ENCODE results near the gene ZC3H18.
"Not testable (repeated sequence)": the region's sequence is repeated elsewhere in the genome, so short reads cannot be mapped to it uniquely, and the experiment has no call there.

Gene ZC3H18

GRCh38 chr16:88595921-88596320, 25.7 kb downstream of the ZC3H18 start:
- no peak for DNase-seq (ENCODE audit: low read depth in 1 of 2, low spot score in 1 of 2)
- TF ChIP-seq JUND (IDR thresholded peaks at IDR 0.05; ENCODE audit: low read depth): no peak
- in situ Hi-C loops (cut with HindIII; ENCODE audit: low pct_unique_long_range_greater_than_20kb, low sequenced_read_pairs): no loop called here

DNA sequence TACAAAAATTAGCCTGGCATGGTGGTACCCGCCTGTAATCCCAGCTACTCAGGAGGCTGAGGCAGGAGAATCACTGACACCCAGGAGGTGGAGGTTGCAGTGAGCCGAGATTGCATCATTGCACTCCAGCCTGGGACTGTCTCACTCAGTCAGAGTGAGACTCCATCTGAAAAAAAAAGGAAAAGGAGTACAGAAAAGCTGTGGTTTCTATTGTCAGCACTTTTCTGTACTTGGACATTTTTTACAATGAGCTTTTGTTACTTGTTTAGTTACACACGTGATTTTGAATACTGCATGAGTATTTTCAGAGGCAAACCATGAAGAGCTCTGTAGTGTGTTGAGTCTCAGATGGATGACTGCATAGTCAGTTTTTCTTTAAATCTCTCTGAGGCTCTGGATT, 26.3 kb downstream of the ZC3H18 start:
- DNase-seq (ENCODE audit: low read depth in 1 of 2, low spot score in 1 of 2): no peak
- no peak for TF ChIP-seq JUND (IDR thresholded peaks at IDR 0.05; ENCODE audit: low read depth)
- in situ Hi-C loops (cut with HindIII; ENCODE audit: low pct_unique_long_range_greater_than_20kb, low sequenced_read_pairs): no loop called here

- no peak for DNase-seq (ENCODE audit: low read depth in 1 of 2, low spot score in 1 of 2)
- no peak for TF ChIP-seq JUND (IDR thresholded peaks at IDR 0.05; ENCODE audit: low read depth)
- in situ Hi-C loops (cut with HindIII; ENCODE audit: low pct_unique_long_range_greater_than_20kb, low sequenced_read_pairs): no loop called here
Measured at GRCh38 chr16:88597856-88598491, 27.8 kb downstream of the ZC3H18 start.

GRCh38 chr16:88599092-88599733, 29.0 kb downstream of the ZC3H18 start:
- in situ Hi-C loops (cut with HindIII; ENCODE audit: low pct_unique_long_range_greater_than_20kb, low sequenced_read_pairs): no loop called here
- no peak for TF ChIP-seq JUND (IDR thresholded peaks at IDR 0.05; ENCODE audit: low read depth)
- no peak for DNase-seq (ENCODE audit: low read depth in 1 of 2, low spot score in 1 of 2)

- no peak for DNase-seq (ENCODE audit: low read depth in 1 of 2, low spot score in 1 of 2)
- no peak for TF ChIP-seq JUND (IDR thresholded peaks at IDR 0.05; ENCODE audit: low read depth)
- in situ Hi-C loops (cut with HindIII; ENCODE audit: low pct_unique_long_range_greater_than_20kb, low sequenced_read_pairs): no loop called here
Measured at GRCh38 chr16:88599825-88600538, 29.8 kb downstream of the ZC3H18 start.

DNA sequence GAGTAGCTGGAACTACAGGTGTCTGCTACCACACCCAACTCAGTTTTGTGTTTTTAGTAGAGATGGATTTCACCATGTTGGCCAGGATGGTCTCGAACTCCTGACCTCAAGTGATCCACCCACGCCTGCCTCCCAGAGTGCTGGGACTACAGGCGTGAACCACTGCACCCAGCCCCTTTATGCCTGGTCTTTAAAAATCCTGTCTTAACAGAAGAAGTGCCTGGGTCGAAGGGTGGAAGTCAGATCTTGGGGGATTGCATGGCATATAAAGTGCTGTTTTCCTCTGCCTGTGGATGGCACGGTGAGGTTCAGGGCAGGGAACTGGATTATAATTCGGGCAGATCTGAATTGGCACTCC, 30.3 kb downstream of the ZC3H18 start:
- TF ChIP-seq JUND (IDR thresholded peaks at IDR 0.05; ENCODE audit: low read depth): no peak
- in situ Hi-C loops (cut with HindIII; ENCODE audit: low pct_unique_long_range_greater_than_20kb, low sequenced_read_pairs): no loop called here
- no peak for DNase-seq (ENCODE audit: low read depth in 1 of 2, low spot score in 1 of 2)

DNA sequence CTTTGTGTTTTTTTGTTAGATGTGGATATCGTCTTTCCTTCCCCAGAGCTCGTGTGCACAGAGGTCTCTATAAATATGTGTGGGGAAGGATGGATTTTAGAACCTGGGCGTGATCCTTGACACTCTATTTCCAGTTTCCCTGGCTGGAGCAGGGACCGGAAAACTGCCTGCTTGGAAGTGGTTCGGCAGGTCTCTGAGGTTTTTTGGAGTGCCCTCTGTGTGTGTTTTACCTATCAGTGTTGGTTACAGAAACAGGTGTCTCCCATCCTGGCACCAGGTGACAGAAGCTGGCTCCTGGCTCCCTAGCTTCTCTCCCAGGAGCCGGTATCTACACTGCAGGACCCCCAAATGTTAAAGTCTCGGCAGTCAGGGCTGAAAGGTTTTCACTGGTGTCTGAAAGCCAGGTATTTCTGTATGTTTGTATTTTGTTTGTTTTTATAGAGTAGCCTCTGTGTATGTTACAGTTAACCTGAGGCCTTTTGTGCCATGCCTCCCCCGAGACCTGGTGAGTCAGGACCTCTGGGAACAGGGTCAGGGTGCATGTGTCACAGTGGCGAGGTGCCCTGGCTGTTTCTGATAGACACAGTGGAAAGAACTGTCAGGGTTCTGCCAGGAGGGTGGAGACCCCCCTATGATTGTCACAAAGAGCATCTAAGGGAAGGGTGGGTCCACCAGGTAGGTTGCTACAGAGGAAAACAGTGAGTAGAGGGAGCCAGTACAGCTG, 31.3 kb downstream of the ZC3H18 start:
- in situ Hi-C loops (cut with HindIII; ENCODE audit: low pct_unique_long_range_greater_than_20kb, low sequenced_read_pairs): no loop called here
- TF ChIP-seq JUND (IDR thresholded peaks at IDR 0.05; ENCODE audit: low read depth): no peak
- no peak for DNase-seq (ENCODE audit: low read depth in 1 of 2, low spot score in 1 of 2)

- no peak for TF ChIP-seq JUND (IDR thresholded peaks at IDR 0.05; ENCODE audit: low read depth)
- in situ Hi-C loops (cut with HindIII; ENCODE audit: low pct_unique_long_range_greater_than_20kb, low sequenced_read_pairs): no loop called here
- no peak for DNase-seq (ENCODE audit: low read depth in 1 of 2, low spot score in 1 of 2)
Measured at GRCh38 chr16:88602091-88602490, 31.9 kb downstream of the ZC3H18 start.

DNA sequence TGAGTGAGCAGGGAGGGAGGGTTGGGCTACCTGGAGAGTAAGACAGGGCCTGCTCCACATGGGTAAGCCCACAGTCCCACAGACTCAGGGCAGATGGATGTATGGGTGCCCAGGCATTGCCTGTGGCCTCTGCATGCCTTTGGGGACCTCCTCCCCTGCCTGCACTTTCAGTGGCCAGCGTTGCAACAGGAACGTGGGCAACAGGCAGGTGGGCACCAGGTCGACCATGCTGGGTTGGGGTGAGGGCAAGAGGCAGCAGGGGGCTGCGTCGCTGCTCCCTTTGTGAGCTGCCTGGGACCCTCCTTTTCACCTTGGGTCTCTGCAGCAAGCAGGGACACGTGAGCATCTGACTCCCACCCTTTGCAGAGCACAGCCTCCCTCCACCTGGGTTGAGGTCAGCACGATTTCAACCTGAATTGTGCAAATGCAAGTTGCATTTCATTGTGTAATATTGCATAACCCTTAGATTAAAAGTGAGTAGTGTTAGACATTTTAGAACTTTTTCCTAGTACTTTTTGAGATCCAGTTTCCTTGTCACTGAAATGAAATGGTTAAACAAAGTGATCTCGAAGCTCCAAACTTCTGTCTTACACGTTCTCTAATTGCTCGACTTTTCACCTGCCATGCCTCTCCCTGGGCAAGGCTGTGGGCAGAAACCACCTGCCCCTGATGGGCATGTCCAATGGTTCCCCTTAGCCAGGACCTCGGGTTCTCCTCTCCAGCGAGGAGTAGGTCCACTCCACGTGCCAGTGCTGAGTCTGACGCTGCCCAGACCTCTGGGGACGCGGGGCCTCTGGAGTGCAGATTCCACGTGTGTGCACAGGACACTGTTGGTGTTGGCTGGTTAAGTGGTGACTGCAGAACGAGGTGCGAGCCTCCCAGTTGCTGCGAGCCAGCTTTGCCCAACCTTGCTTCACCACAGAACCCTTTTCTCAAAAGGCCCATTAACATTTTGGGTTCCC, 35.3 kb downstream of the ZC3H18 start:
- no peak for TF ChIP-seq JUND (IDR thresholded peaks at IDR 0.05; ENCODE audit: low read depth)
- no peak for DNase-seq (ENCODE audit: low read depth in 1 of 2, low spot score in 1 of 2)
- in situ Hi-C loops (cut with HindIII; ENCODE audit: low pct_unique_long_range_greater_than_20kb, low sequenced_read_pairs): no loop called here

DNA sequence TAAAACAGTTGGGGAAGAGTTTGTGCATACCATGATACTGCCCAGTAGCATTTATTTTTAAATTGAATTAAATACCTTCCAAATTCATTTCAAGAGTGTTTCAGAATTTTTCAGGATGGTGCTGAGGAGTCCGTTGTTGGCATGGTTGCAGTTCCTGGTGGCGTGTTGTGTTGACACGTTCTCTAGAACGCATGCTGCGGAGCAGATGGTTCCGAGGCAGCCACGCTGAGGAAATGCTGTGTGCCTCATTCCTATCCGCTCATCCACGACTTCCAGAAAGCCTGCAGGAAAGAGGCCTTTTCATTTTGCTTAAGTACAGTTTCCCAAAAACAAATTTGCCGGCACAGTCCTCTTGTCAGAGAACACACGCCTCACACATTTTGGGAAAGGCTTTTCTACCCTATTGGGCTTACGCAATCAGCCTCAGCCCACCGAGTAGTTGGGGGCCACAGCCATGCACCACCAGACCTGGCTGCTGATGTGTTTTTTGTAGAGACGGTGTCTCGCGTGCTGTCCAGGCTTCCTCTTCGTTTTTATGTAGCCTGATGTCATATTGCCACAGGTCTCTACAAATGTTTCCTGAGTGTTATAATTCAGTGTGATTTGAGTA, 36.0 kb downstream of the ZC3H18 start:
- TF ChIP-seq JUND (IDR thresholded peaks at IDR 0.05; ENCODE audit: low read depth): no peak
- DNase-seq (ENCODE audit: low read depth in 1 of 2, low spot score in 1 of 2): no peak
- in situ Hi-C loops (cut with HindIII; ENCODE audit: low pct_unique_long_range_greater_than_20kb, low sequenced_read_pairs): no loop called here

GRCh38 chr16:88608076-88608475, 37.9 kb downstream of the ZC3H18 start:
- no peak for TF ChIP-seq JUND (IDR thresholded peaks at IDR 0.05; ENCODE audit: low read depth)
- no peak for DNase-seq (ENCODE audit: low read depth in 1 of 2, low spot score in 1 of 2)
- in situ Hi-C loops (cut with HindIII; ENCODE audit: low pct_unique_long_range_greater_than_20kb, low sequenced_read_pairs): no loop called here

DNA sequence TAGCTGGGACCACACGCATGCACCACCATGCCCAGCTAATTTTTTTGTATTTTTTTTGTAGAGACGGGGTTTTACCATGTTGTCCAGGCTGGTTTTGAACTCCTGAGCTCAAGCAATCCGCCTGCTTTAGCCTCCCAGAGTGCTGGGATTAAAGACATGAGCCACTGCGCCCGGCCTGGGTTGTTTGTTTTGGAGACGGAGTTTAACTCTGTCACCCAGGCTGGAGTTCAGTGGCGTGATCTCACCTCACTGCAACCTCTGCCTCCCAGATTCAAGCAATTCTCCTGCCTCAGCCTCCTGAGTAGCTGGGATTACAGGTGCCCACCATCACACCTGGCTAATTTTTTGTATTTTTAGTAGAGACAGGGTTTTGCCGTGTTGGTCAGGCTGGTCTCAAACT, 39.2 kb downstream of the ZC3H18 start:
- DNase-seq (ENCODE audit: low read depth in 1 of 2, low spot score in 1 of 2); in situ Hi-C loops (cut with HindIII; ENCODE audit: low pct_unique_long_range_greater_than_20kb, low sequenced_read_pairs): not testable (repeated sequence)

All from T47D (cell line).